ENCODE data around the gene PITX3. TPM values are rescaled to one million over a fixed set of nuclear protein-coding genes. Genes with fewer than 3 reads are reported as not detected.

The PITX3 gene
- total RNA-seq, 4 donors from 2014 or later, result 0.30 TPM; not detected in 3

DNA sequence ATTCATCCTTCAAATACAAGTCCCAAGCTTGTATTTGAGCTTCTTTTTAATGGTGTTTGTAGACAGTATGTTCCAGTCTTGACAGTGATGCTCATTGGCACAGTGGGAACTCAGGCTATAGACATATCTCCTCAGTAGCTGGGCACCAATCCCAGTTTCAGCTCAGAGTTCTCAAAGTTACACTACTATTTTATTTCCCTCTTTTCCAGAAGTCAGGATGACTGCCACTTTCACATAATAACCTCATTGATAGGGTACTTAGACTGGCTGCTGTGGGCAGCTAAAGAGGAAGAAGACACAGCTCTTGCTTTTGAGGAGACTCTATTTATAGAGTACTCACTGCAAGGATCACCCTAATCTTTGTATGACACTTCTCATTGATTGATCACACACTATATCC lies 6.4 kb upstream of the PITX3 start:
- Histone ChIP-seq H3K27ac (no peak overlapping the region), H3K4me3 (no peak overlapping the region)
- no peak for ATAC-seq

GRCh38 chr10:102246261-102246660 lies 4.9 kb upstream of the PITX3 start:
- no peak for ATAC-seq
- TF ChIP-seq CTCF (IDR thresholded peaks at IDR 0.05), result no peak
- Histone ChIP-seq H3K27ac (peak overlapping the region in 3 of 4 donors; percentile 90 to 95 (median 90)), H3K27me3 (no peaks in the 10 kb centered on the region), H3K4me3 (peak overlapping the region; percentile 80 to 90), H3K4me1 (peaks cover 9 to 71% (median 24%) of the 10 kb centered on the region in 3 donors), H3K36me3 (peaks cover 0 to 3% of the 10 kb centered on the region in 2 donors), H3K9me3 (no peaks in the 10 kb centered on the region)
- 11 to 26% methylated on average over 3 of the region's 3 CpGs for WGBS, 2 donors (ENCODE audit: low coverage in 1 of 2)

More for the DNA sequence above, 6.4 kb upstream of the PITX3 start:
- Histone ChIP-seq H3K4me1 (peaks cover 9 to 60% (median 17%) of the 10 kb centered on the region in 3 donors), H3K9me3 (no peaks in the 10 kb centered on the region), H3K36me3 (peaks cover 0 to 7% of the 10 kb centered on the region in 2 donors), H3K27me3 (no peaks in the 10 kb centered on the region)
- no peak for TF ChIP-seq POLR2AphosphoS5 (IDR thresholded peaks at IDR 0.05)
- TF ChIP-seq CTCF (IDR thresholded peaks at IDR 0.05), result no peak
- no peak for TF ChIP-seq EP300 (IDR thresholded peaks at IDR 0.05)
- TF ChIP-seq POLR2A (IDR thresholded peaks at IDR 0.05), result no peak

DNA sequence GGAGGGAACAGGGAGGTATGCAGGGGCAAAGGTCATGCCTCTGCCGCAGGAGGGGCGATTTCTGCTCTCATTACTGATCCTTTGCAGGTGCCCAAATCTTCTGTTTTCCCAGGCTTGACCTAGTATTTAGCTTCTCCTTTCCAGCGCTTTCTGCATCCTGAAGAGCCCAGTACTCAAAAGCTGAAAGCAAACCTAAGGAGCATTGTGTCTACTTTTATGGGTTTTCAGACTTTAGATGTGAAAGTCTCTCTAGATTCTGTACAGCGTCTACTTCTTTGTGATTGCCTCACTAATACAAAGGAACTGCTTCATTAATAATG lies 4.6 kb upstream of the PITX3 start:
- Histone ChIP-seq H3K27ac (peak overlapping the region; percentile 78 to 95 (median 90)), H3K27me3 (no peaks in the 10 kb centered on the region), H3K9me3 (no peaks in the 10 kb centered on the region), H3K36me3 (peaks cover 0 to 3% of the 10 kb centered on the region in 2 donors), H3K4me1 (peaks cover 9 to 75% (median 24%) of the 10 kb centered on the region in 3 donors), H3K4me3 (peak overlapping the region; percentile 80 to 90)
- 0 to 2% methylated on average over 4 of the region's 4 CpGs for WGBS, 2 donors (ENCODE audit: low coverage in 1 of 2)
- ATAC-seq, result no peak
- TF ChIP-seq CTCF (IDR thresholded peaks at IDR 0.05) (no peak), POLR2AphosphoS5 (IDR thresholded peaks at IDR 0.05) (no peak), POLR2A (IDR thresholded peaks at IDR 0.05) (no peak), EP300 (IDR thresholded peaks at IDR 0.05) (no peak)

DNA sequence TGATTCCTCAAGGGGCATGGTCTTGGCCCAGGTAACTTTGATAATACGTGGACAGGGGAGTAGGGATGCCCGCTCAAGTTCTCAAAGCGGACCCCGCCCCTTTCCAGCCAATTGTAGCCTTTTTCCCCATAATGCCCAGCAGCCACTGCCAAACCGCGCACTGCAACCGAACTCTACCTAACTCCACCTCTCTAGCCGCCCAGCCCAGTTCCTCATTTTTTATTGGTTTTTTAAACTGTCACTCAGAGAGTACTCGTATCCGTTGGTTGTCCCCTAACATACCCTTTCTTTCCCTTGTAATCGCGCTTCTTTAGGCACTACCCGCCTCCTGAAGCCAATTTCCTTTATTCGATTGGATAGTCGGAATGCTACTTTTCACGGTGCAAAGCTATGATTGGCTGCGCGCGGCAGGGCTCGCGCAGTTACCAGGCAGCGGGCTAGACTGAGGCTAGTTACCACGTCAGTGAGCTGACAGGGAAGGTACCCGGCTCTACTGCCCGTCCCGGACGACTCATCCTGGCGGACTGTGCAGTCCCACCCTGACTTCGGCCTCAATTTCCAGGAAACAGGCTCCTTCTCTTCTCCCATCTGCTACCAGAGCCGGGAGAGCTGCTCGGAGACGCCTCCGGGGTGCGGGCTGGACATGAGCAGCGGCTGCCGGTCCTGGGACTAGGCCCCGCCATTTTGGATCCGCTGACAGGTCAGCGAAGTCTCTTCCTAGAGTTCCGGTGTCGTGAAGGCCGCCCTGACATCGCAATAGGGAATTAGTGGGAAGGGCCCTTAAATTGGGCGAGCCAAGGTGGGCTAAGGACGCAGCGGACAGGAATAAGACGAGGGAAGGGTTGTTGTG lies 4.0 kb upstream of the PITX3 start, which contains the start of gene GBF1:
Gene GBF1 (plus strand): TSS at position 451 of the 850 bp plus-strand sequence. CDS start 13,407 bp downstream, outside the sequence.
- 0 to 1% methylated on average over 18 to 35 of the region's 47 CpGs for WGBS, 2 donors (ENCODE audit: low coverage in 1 of 2)
- peak; percentile 96 for ATAC-seq
- Histone ChIP-seq H3K9me3 (no peaks in the 10 kb centered on the region), H3K36me3 (no peaks in the 10 kb centered on the region), H3K4me1 (peaks cover 9 to 76% (median 24%) of the 10 kb centered on the region in 3 donors), H3K27me3 (peaks cover 6% of the 10 kb centered on the region), H3K27ac (peak within 1 kb of the TSS; percentile 78 to 95 (median 90)), H3K4me3 (peak within 1 kb of the TSS; percentile 80 to 90)
- TF ChIP-seq POLR2AphosphoS5 (IDR thresholded peaks at IDR 0.05) (peak; percentile 98), EP300 (IDR thresholded peaks at IDR 0.05) (no peak), POLR2A (IDR thresholded peaks at IDR 0.05) (peak; percentile 89 to 92)

- Histone ChIP-seq H3K27me3 (peaks cover 7% of the 10 kb centered on the region), H3K27ac (peak overlapping the region in 1 of 4 donors; percentile 18), H3K4me3 (no peak overlapping the region), H3K4me1 (peaks cover 9 to 62% (median 24%) of the 10 kb centered on the region in 3 donors), H3K9me3 (no peaks in the 10 kb centered on the region), H3K36me3 (no peaks in the 10 kb centered on the region)
- TF ChIP-seq EP300 (IDR thresholded peaks at IDR 0.05) (no peak), CTCF (IDR thresholded peaks at IDR 0.05) (no peak)
- ATAC-seq, result no peak
- 66 to 69% methylated on average over 2 of the region's 2 CpGs for WGBS, 2 donors (ENCODE audit: low coverage in 1 of 2)
Observed at GRCh38 chr10:102243309-102243708, 2.0 kb upstream of the PITX3 start.

Data from gastroesophageal sphincter (tissue), 4 donors.